ENCODE measurements around the gene CDK14.

Gene CDK14

GRCh38 chr7:91206361-91206960, 610.3 kb downstream of the CDK14 start:
- DNase-seq (ENCODE audit: low spot score), result no peak

- DNase-seq (ENCODE audit: low spot score), result no peak
Measured at GRCh38 chr7:91212582-91212981, 616.5 kb downstream of the CDK14 start.

GRCh38 chr7:91226411-91226810, 630.3 kb downstream of the CDK14 start:
- DNase-seq (ENCODE audit: low spot score), result no peak

GRCh38 chr7:91228327-91228726, 632.2 kb downstream of the CDK14 start:
- no peak for DNase-seq (ENCODE audit: low spot score)

- DNase-seq (ENCODE audit: low spot score), result no peak
Measured at GRCh38 chr7:91228927-91229558, 632.9 kb downstream of the CDK14 start.

- DNase-seq (ENCODE audit: low spot score), result no peak
Measured at GRCh38 chr7:91230100-91230499, 634.0 kb downstream of the CDK14 start.

GRCh38 chr7:91230503-91230902, 634.4 kb downstream of the CDK14 start:
- no peak for DNase-seq (ENCODE audit: low spot score)

- no peak for DNase-seq (ENCODE audit: low spot score)
Measured at GRCh38 chr7:91233212-91233611, 637.1 kb downstream of the CDK14 start.

GRCh38 chr7:91235211-91235832, 639.2 kb downstream of the CDK14 start:
- DNase-seq (ENCODE audit: low spot score), result no peak

- DNase-seq (ENCODE audit: low spot score), result no peak
Measured at GRCh38 chr7:91239171-91239604, 643.1 kb downstream of the CDK14 start.

GRCh38 chr7:91239772-91240171, 643.7 kb downstream of the CDK14 start:
- DNase-seq (ENCODE audit: low spot score), result no peak

- DNase-seq (ENCODE audit: low spot score), result no peak
Measured at GRCh38 chr7:91240376-91240941, 644.3 kb downstream of the CDK14 start.

- peak; percentile 41 for DNase-seq (ENCODE audit: low spot score)
Measured at GRCh38 chr7:91242097-91242844, 646.1 kb downstream of the CDK14 start.

- DNase-seq (ENCODE audit: low spot score), result no peak
Measured at GRCh38 chr7:91243591-91244301, 647.6 kb downstream of the CDK14 start.

GRCh38 chr7:91247500-91247899, 651.4 kb downstream of the CDK14 start:
- no peak for DNase-seq (ENCODE audit: low spot score)

- DNase-seq (ENCODE audit: low spot score), result no peak
Measured at GRCh38 chr7:91248996-91249395, 652.9 kb downstream of the CDK14 start.

GRCh38 chr7:91249506-91250233, 653.5 kb downstream of the CDK14 start:
- DNase-seq (ENCODE audit: low spot score), result no peak

GRCh38 chr7:91250706-91251105, 654.6 kb downstream of the CDK14 start:
- DNase-seq (ENCODE audit: low spot score), result no peak

- no peak for DNase-seq (ENCODE audit: low spot score)
Measured at GRCh38 chr7:91251877-91252276, 655.8 kb downstream of the CDK14 start.

Data from RKO (cell line).